ENCODE data around the gene GPX7.

Gene GPX7

GRCh38 chr1:52593495-52593894, 8.7 kb upstream of the GPX7 start:
- Histone ChIP-seq H3K4me3 (ENCODE audit: severe bottlenecking) (no peak overlapping the region), H3K36me3 (ENCODE audit: low read depth) (no peaks in the 10 kb centered on the region), H3K27ac (ENCODE audit: poor library complexity, severe bottlenecking) (no peak overlapping the region), H3K4me1 (ENCODE audit: insufficient read depth, poor library complexity, severe bottlenecking) (no peaks in the 10 kb centered on the region), H3K9me3 (ENCODE audit: severe bottlenecking) (no peaks in the 10 kb centered on the region), H3K27me3 (ENCODE audit: insufficient read depth, poor library complexity, severe bottlenecking) (no peaks in the 10 kb centered on the region)
- TF ChIP-seq, protein P1, sequence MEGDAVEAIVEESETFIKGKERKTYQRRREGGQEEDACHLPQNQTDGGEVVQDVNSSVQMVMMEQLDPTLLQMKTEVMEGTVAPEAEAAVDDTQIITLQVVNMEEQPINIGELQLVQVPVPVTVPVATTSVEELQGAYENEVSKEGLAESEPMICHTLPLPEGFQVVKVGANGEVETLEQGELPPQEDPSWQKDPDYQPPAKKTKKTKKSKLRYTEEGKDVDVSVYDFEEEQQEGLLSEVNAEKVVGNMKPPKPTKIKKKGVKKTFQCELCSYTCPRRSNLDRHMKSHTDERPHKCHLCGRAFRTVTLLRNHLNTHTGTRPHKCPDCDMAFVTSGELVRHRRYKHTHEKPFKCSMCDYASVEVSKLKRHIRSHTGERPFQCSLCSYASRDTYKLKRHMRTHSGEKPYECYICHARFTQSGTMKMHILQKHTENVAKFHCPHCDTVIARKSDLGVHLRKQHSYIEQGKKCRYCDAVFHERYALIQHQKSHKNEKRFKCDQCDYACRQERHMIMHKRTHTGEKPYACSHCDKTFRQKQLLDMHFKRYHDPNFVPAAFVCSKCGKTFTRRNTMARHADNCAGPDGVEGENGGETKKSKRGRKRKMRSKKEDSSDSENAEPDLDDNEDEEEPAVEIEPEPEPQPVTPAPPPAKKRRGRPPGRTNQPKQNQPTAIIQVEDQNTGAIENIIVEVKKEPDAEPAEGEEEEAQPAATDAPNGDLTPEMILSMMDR (IDR thresholded peaks at IDR 0.05; ENCODE audit: poor library complexity, severe bottlenecking), result no peak
- no peak for DNase-seq (ENCODE audit: low spot score)
- no peak for ATAC-seq (ENCODE audit: low read depth)

DNA sequence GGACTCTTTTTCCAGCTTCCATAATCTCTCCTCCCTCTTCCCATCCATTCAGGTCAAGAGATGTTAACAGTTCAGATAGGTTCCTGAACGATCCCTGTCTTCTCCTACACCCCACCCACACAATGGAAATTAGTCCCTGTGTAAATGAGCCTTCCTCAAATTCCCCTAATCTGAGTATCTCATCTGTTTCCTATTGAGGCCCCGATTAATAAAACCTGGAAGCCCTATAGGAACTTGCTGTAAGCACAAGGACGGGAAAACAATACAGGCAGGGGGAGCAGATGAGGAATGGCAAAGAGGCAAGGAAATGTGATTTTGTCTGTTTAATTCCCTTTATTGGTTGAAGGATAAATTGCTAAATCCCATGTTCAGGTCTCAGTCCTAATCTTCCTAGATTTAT, 7.1 kb upstream of the GPX7 start:
- Histone ChIP-seq H3K4me3 (ENCODE audit: severe bottlenecking) (no peak overlapping the region), H3K36me3 (ENCODE audit: low read depth) (no peaks in the 10 kb centered on the region), H3K9me3 (ENCODE audit: severe bottlenecking) (no peaks in the 10 kb centered on the region), H3K27me3 (ENCODE audit: insufficient read depth, poor library complexity, severe bottlenecking) (no peaks in the 10 kb centered on the region), H3K27ac (ENCODE audit: poor library complexity, severe bottlenecking) (no peak overlapping the region), H3K4me1 (ENCODE audit: insufficient read depth, poor library complexity, severe bottlenecking) (no peaks in the 10 kb centered on the region)
- DNase-seq (ENCODE audit: low spot score) (no peak), ATAC-seq (ENCODE audit: low read depth) (no peak)
- TF ChIP-seq, protein P1 (IDR thresholded peaks at IDR 0.05; ENCODE audit: poor library complexity, severe bottlenecking), result no peak

- Histone ChIP-seq H3K4me3 (ENCODE audit: severe bottlenecking) (no peak overlapping the region), H3K36me3 (ENCODE audit: low read depth) (no peaks in the 10 kb centered on the region), H3K4me1 (ENCODE audit: insufficient read depth, poor library complexity, severe bottlenecking) (no peaks in the 10 kb centered on the region), H3K27ac (ENCODE audit: poor library complexity, severe bottlenecking) (no peak overlapping the region), H3K9me3 (ENCODE audit: severe bottlenecking) (no peaks in the 10 kb centered on the region), H3K27me3 (ENCODE audit: insufficient read depth, poor library complexity, severe bottlenecking) (no peaks in the 10 kb centered on the region)
- TF ChIP-seq, protein P1 (IDR thresholded peaks at IDR 0.05; ENCODE audit: poor library complexity, severe bottlenecking), result no peak
- DNase-seq (ENCODE audit: low spot score), result no peak
- ATAC-seq (ENCODE audit: low read depth), result no peak
These were observed 4.3 kb upstream of the GPX7 start for GRCh38 chr1:52597912-52598311.

- Histone ChIP-seq H3K27ac (ENCODE audit: poor library complexity, severe bottlenecking) (no peak overlapping the region), H3K4me3 (ENCODE audit: severe bottlenecking) (no peak overlapping the region), H3K9me3 (ENCODE audit: severe bottlenecking) (no peaks in the 10 kb centered on the region), H3K27me3 (ENCODE audit: insufficient read depth, poor library complexity, severe bottlenecking) (no peaks in the 10 kb centered on the region), H3K4me1 (ENCODE audit: insufficient read depth, poor library complexity, severe bottlenecking) (no peaks in the 10 kb centered on the region), H3K36me3 (ENCODE audit: low read depth) (no peaks in the 10 kb centered on the region)
- TF ChIP-seq, protein P1 (IDR thresholded peaks at IDR 0.05; ENCODE audit: poor library complexity, severe bottlenecking), result no peak
- DNase-seq (ENCODE audit: low spot score) (no peak), ATAC-seq (ENCODE audit: low read depth) (no peak)
These were observed 3.4 kb upstream of the GPX7 start for GRCh38 chr1:52598729-52599128.

- no peak overlapping the region for H3K4me3 ChIP-seq (ENCODE audit: severe bottlenecking)
- H3K9me3 ChIP-seq (ENCODE audit: severe bottlenecking), result no peaks in the 10 kb centered on the region
- no peak overlapping the region for H3K27ac ChIP-seq (ENCODE audit: poor library complexity, severe bottlenecking)
- no peaks in the 10 kb centered on the region for H3K27me3 ChIP-seq (ENCODE audit: insufficient read depth, poor library complexity, severe bottlenecking)
- no peaks in the 10 kb centered on the region for H3K4me1 ChIP-seq (ENCODE audit: insufficient read depth, poor library complexity, severe bottlenecking)
- no peaks in the 10 kb centered on the region for H3K36me3 ChIP-seq (ENCODE audit: low read depth)
- DNase-seq (ENCODE audit: low spot score), result no peak
- no peak for ATAC-seq (ENCODE audit: low read depth)
- TF ChIP-seq, protein P1 (IDR thresholded peaks at IDR 0.05; ENCODE audit: poor library complexity, severe bottlenecking), result no peak
These were observed 2.9 kb upstream of the GPX7 start for GRCh38 chr1:52599236-52599635.

All from RWPE2 (cell line).